HG02623 (cell line): ENCODE measurements around the gene ROCK1.
"Not testable (repeated sequence)": the region's sequence is repeated elsewhere in the genome, so short reads cannot be mapped to it uniquely, and the experiment has no call there.

Experiments used
- ATAC-seq: cut with Tn5 transposase; IDR thresholded peaks from one replicate; pipeline ENCODE4 v1.9.1; 2021; ENCODE audit warnings: moderate library complexity; ENCODE audit not compliant: unreplicated experiment

Gene ROCK1

DNA sequence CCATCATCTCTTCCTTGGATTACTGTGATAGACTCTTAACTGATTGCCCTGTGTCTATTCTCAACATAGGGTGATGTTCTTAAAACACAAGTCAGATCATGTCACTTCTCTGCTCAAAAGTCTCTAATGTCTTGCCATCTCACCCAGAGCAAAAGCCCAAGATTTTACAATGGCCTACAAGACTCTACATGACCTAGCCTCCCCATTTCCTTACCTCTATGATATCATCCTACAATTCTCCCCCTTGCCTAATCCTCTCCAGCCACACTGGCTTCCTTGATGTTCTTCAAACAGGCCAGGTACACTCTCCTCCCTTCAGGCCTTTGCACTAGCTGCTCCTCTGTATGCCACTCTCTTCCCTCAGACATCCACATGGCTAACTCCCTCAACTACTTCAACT, 55.1 kb downstream of the ROCK1 start:
- no peak for ATAC-seq

DNA sequence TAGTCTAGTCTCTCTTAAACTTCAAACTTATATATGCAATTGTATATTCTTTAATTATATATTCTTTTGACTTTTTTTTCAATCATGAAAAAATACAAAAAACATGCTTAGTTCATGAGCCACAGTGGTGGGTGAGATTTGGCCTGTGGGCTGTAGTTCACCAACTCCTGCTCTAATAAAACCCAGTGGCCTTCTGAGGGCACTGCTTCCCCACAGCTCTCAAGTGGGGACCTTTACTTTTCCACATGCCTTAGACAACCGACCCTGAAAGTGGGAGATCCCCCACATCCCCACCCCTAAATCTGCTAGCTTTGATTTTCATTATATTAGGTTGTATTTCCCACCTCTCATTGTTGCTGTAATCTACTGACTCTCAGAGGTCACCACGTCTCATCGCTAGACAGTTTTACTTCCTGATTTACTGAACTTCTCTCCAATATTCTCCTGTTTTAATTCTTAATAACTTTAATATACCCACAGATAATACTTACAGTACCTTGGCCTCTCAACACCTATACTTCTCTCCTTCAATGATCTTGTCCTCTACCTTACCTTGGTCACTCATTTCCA, 57.3 kb downstream of the ROCK1 start:
- ATAC-seq = no peak

DNA sequence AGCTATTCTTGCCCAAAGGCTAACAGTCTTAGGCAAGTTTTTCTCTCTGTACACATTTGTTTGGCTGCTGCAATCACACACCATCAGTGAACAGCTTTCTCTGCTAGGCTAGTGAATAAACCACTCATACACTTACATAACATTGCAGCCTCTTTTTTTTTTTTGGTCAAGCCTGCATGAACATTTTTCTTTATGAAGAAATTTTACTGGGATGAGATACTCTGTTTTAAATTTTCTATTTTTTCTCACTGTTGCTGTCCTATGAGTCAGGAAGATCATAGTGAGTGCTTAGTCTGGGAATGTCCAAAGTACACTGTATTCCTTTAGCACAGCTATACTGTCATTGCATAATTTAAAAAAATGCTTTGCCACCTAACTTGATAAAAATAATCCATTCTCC, 58.5 kb downstream of the ROCK1 start:
- no peak for ATAC-seq

DNA sequence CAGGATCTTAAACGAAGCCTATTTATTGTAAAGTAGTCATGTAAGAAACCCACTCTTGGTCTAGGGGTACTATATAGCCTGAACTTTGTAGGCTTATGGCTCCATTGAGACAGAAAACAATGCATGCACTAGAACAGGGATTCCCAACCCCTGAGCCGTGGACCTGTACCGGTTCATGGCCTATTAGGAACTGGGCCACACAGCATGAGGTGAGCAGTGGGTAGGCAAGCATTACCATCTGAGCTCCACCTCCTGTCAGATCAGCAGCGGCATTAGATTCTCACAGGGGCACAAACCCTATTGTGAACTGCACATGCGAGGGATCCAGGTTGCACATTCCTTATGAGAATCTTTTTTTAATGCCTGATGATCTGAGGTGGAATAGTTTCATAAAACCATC, 59.2 kb downstream of the ROCK1 start:
- ATAC-seq = no peak

DNA sequence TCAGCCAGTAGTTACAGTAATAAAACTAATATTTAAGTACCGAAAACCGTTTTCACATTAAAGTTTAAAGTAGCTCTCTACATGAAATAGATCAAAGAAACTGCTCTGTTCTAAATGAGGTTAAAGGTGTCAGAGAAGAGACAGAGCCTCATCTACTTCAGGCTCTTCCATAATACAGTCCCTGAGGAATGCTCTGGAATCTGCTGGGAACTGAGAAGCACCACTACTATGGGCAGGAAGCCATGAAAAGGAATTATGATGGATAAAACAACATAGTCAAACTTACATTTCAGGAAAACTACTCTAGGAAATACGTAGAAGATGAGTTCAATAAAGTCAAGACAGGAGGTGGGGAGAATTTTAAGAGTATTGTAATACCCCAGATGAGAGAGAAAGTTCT, 60.0 kb downstream of the ROCK1 start:
- no peak for ATAC-seq

DNA sequence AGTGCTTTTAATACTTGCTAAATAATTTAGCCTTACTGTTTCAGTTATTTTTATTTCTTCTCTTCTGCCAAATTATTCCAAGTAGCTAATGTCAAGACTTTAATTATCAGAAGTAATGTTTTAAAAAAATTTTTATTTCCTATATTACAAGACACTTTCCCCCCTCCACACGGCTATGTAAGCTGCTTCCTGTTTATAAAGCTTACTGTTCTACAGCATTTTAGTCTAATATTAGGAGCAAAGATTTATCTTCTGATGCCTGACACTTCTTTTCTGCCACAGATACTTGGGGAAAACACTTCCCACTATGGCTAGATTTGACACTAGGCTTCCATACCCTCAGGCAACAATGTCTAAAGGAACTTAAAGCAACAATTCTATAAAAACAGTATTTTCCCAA, 62.3 kb downstream of the ROCK1 start:
- ATAC-seq = no peak

DNA sequence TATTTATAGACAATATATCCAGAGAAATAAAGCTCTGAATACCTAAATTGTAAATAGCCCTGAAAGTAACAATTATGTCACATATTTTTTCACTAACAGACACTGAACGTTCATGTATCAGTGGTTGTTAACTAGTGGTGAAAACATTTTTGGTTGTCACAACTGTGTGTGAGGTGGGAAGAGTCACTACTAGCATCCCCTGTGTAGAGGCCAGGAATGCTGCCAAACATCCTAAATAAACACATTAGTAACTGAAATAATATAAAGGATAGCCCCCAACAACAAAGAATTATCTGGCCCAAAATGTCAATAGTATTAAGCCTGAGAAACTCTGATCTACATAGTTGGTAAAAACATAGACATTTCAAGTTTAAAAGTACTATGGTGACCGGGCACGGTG, 64.5 kb downstream of the ROCK1 start:
- no peak for ATAC-seq

DNA sequence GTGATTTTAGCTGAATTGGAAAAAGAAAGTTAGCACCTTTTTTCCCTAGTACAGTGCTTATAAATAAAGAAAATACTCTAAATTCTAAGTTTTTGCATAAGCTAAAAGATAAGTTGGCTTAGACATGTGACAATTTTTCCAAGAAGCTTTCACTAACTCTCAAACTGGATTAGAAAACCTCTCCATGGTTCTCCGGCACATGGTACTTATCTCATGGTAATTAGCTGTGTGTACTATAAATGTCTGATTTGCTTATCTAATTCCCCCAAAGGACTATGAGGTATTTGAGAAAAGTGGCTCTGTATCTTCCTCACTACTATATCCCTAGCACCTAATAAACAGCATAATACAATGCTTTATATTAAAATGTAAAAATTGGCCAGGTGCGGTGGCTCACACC, 71.1 kb downstream of the ROCK1 start:
- ATAC-seq = no peak

DNA sequence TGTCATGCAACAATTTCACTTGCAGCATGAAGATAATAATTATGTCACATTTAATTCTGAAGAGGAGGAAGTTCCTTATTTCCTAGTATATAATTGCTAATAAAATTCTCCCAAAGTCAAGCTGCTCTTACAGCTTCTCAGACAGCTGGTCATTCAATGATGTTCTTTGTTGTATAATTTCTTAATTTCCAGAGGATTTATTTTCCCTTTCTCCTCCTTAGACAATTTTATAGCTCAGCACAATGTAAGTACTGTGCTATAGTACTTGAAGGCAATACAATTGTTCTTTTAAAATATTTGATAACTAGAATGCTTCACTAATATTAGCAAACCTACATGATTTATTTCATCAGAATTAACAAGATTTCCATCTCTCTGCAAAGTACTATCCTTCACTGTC, 73.4 kb downstream of the ROCK1 start:
- ATAC-seq = no peak

DNA sequence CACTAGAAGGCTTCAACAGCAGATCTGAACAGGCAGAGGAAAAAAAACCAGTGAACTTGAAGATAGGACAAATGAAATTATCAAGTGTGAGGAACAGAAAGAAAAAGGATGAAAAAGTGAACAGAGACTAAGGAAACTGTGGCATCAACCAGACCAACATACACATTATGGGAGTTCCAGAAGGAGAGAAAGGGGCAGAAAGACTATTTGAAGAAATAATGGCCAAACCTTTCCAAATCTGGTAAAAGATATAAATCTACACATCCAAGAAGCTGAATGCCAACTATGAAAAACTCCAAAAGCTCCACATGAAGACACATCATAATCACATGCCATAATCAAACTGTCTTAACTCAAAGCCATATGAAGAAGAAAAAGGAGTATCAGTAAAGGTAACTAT, 79.8 kb downstream of the ROCK1 start:
- ATAC-seq = no peak

DNA sequence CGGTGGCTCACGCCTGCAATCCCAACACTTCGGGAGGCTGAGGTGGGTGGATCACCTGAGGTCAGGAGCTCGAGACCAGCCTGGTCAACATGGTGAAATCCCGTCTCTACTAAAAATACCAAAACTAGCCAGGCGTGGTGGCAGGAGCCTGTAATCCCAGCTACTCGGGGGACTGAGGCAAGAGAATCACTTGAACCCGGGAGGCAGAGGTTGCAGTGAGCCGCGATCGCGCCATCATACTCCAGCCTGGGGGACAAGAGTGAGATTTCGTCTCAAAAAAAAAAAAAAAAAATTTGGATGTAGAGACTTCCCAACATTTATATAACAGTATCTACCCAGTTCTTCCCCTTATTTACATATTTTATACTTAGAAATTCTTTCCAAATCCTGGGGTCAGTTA, 93.4 kb downstream of the ROCK1 start:
- not testable (repeated sequence) for ATAC-seq

DNA sequence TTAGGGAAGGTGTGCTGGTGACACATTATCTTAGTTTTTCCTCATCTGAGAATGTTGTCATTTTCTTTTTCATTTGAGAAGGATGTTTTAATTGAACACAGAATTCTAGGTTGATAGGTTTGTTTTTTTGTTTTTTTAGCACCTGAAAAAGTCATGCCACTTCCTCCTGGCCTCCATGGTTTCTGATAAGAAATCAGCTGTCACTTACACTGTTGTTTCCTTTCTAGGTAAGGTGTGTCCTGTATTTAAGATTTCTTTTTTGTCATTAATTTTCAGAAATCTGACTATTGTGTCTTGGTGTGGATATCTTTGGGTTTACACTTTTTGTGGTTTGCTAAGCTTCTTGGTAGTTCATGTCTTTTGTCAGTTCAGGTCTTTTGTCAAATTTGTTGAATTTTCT, 99.3 kb downstream of the ROCK1 start:
- no peak for ATAC-seq

DNA sequence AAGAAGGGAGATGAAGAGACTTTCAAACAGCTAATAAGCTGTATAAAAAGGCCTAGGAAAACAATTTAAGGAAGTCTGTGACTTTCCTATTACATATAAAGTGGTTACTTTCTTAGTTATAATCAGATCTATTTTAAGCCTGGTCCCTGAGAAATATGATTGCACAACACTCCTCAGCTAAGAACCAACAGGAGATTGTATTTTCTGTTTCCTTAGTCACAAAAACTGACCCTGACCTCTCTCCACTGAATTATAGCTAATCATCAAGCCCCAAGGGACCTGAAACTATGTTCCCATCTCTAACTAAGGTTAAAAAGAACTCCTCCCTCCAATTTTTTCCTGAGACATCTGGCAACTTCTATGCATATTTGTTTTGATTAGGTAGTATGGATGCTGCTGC, 106.9 kb downstream of the ROCK1 start:
- ATAC-seq = no peak

DNA sequence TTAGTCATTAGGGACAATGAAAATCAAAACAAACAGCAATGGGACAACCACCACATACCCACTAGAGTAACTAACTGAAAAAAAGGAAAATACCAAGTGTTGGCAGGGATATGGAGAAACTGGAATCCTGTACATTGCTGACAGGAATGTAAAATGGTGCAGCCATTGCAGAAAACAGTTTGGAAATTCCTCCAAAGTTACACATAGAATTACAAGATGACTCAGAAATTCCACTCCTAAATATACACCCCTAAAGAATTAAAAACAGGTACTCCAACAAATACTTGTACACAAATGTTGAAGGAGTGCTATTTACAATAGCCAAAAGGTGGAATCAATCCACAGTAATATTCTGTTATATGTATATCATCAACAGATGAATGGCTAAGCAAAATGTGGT, 110.9 kb downstream of the ROCK1 start:
- ATAC-seq = no peak

DNA sequence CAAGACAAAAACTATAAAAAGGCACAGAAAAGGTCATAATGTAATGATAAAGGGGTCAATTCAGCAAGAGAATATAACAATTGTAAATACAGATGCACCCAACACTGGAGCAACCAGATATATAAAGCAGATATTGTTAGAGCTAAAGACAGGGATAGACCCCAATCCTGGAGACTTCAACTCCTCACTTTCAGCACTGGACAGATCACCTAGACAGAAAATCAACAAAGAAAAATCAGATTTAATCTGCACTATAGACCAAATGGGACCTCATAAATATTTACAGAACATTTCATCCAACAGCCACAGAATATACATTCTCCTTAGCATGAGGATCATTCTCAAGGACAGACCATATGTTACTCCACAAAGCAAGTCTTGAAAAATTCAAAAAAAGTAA, 114.2 kb downstream of the ROCK1 start:
- ATAC-seq = no peak

DNA sequence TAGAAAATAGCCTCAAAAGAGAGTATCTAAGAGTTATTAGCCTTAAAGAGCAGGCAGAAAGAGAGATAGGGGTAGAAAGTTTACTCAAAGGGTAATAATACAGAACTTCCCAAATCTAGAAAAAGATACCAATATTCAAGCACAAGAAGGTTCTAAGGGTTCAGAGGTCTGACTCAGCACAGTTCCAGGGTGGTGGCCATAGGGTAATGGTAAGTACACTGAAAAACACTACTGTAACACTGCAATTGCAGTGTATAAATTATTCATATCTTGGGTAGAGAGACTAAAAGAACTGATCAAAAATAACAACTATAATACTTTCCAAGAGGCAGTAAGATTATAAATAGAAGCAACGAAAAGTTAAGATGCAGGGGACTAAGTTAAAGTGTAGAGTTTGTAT, 115.2 kb downstream of the ROCK1 start:
- no peak for ATAC-seq

DNA sequence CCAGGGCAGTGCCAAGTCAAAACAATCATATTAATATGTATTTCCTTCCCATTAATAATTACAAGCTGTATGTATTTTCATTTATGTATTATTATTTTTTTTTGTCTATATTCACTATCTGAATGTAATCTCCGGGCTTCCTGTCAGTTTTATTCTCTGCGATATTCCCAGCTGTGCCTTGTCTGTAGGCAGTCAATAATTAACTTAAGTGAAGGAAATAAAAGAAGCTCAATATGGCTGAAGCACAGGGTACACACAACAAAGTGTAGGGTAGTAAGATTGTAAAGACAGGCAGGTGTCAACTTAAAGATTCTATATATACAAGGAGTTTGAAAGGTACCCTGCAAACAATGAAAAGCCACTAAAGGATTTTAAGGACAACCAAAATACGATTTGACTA, 122.9 kb downstream of the ROCK1 start:
- no peak for ATAC-seq

DNA sequence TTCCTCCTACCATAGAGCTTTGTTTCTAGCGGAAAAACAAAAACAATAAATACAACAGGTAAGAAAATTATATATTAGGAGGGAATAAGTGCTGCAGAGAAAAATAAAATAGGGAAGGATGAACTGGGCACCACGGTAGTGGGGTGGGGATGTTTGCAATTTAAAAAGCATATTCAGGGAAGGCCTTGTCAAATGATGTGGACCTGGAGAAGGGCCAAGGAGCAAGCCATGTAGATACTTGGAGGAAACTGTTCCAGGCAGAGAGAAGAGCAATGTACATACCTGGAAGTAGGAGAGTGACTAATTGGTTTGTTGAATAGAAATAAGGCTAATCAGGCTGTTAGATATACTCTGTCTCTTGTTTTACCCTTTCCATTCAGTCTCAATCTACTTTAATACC, 136.5 kb downstream of the ROCK1 start:
- no peak for ATAC-seq

DNA sequence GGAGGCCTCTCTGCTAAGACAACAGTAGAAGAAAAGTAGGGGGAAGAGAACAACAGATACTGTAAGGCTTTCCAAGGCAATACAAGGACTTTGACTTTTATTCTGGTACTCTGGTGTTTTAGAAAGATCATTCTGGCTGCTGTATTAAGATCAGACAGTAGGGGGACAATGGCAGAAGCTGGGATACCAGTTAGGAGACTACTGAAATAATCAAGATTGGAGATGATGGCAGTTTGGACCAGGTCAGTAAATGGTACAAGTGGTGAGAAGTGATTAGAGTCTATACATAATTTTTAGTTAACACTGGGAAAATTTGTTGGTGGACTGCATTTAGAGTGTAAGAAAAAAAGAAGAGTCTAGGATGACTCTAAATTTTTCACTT, 139.7 kb downstream of the ROCK1 start:
- no peak for ATAC-seq

DNA sequence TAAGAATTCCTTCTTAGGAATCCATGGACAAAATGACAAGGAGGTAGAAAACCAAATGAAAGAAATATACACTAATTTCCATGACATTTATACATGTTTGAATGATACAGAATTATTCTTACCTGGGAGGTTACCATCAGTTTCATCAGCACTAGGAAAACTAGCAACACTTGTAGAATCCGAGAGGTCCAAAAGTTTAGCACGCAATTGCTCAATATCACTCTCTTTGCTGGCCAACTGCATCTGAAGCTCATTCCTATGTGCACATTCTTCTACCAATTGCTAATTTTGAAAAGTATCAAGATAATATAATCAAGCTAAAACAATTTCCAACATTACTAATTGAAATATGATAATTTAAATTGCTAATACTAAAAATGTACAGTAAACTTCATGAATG, 144.8 kb downstream of the ROCK1 start:
- ATAC-seq = no peak

DNA sequence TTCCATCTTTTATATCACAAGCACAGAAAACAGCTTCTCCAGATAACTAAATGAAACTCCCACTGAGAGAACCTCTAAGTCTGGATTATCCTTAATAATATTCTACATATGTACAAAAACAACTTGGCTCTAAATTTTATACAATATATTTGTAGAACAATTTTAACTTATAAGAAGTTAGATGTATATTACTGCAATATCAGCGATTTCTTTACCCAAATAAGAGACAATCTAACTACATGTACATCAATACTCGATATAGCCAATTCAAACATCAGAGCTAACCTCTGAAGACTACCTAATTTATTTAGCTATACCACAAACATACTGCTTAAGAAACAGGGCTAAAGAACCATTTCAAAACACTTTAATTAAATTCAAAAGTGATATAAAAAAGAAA, 148.6 kb downstream of the ROCK1 start:
- no peak for ATAC-seq

DNA sequence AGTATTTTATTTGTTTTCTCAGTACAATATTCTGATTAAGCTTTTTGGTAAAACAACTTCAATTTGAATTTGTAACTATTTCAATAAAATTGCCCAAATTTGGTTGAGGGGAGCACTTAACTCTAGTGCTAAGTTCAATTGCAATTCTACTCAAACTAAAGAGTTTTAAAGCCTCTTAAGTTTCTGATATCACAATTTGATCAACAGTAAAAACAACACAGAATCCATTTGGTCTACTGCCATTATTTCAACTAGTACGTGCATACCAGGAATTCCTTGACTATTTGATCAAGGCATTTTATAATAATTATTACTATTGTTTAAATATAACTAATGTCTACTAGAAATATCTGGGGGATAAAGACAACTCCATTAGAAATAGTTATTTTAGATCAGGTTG, 150.9 kb downstream of the ROCK1 start:
- ATAC-seq = no peak

DNA sequence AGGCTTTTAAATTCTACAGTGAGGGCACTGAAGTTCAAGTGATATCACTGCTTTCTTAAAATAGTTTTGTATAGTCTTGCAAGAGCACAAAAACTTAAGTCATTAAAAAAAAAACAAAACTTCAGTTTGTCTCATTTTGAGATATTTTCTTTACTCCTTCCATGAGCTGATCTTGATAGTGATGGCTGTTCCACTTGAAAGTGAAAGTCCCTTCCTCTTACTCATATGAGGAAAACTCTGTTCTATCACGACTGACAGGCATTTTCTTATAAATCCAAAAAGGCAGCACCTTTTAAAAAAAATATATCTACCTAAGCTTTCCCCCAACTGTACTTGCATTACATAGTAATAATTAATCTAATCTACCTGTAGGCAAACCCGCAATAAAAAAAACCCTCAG, 160.8 kb downstream of the ROCK1 start:
- ATAC-seq = not testable (repeated sequence)
